Uterus (tissue), 4 donors: Measurements from ENCODE around the gene GOSR2. TPM values are rescaled to one million over a fixed set of nuclear protein-coding genes. Genes with fewer than 3 reads are reported as not detected.
A peak's percentile ranks its signal among the peaks of the same experiment; 100 is the strongest.

ENCODE experiments used
- DNase-seq, 2 donors: peaks; one replicate each; pipeline ENCODE4 v3.0.0-alpha.2; 2019 to 2020
- H3K27ac ChIP-seq, 2 donors: fragments of 200-600 bp; sonication (generic); 1 replicate in 1 of 2; 2 replicates in 1 of 2; pipeline ENCODE4 v1.5.1; 2016 to 2018
- H3K27me3 ChIP-seq, 2 donors: fragments of 200-600 bp; sonication (generic); one replicate each; pipeline ENCODE4 v1.5.1; 2018 to 2019; ENCODE audit warnings: control low read depth in 1 of 2
- H3K36me3 ChIP-seq, 2 donors: fragments of 200-600 bp; sonication (generic); one replicate each; pipeline ENCODE4 v1.5.1; 2019; ENCODE audit warnings: control low read depth in 1 of 2
- H3K4me1 ChIP-seq, 2 donors: fragments of 200-600 bp; sonication (generic); one replicate each; pipeline ENCODE4 v1.5.1; 2018 to 2019; ENCODE audit warnings: control low read depth in 1 of 2
- H3K4me3 ChIP-seq, 2 donors: fragments of 200-600 bp; sonication (generic); 1 replicate in 1 of 2; 2 replicates in 1 of 2; pipeline ENCODE4 v1.5.1; 2018 to 2019; ENCODE audit warnings: mild to moderate bottlenecking in 1 of 2
- H3K9me3 ChIP-seq, 2 donors: fragments of 200-600 bp; sonication (generic); one replicate each; pipeline ENCODE4 v1.5.1; 2019; ENCODE audit warnings: control low read depth in 1 of 2
- POLR2A ChIP-seq, 2 donors: fragments of 450-650 bp; IDR thresholded peaks; one replicate each; pipeline ENCODE4 v1.6.1; 2016; ENCODE audit warnings: antibody characterized with exemption in 2 of 2, mild to moderate bottlenecking in 1 of 2, moderate library complexity in 1 of 2
- intact Hi-C: fragments of 100-400 bp; cut with DNase I; formaldehyde crosslinking; loops from one replicate; pipeline ENCODE4 v1.15.1; 2023; ENCODE audit warnings: low total_unique reads
- total RNA-seq, 4 donors: library from RNA; depleted of rRNA in 3 of 4; stranded (reverse); fragments of >200 nt in 3 of 4; gene quantifications; one replicate each; pipeline versions ENCODE4 v1.1.0 to v1.2.4, GENCODE V29; 2014 to 2023
- TF ChIP-seq, protein P1 (sequence below), 4 experiments: fragments of 200-600 bp in 2 of 4; fragments of 450-650 bp in 2 of 4; sonication (generic) in 2 of 4; IDR thresholded peaks; one replicate each; pipeline ENCODE4 v1.5.1; 2016 to 2019; ENCODE audit warnings: antibody characterized with exemption in 4 of 4, mild to moderate bottlenecking in 2 of 4, moderate library complexity in 1 of 4
- donor health status: DM: yes; HTN: yes; CAD: no.

GOSR2 gene
- total RNA-seq, 4 donors from 2014 or later: 66.9 to 90.5 (median 77.2) TPM

DNA sequence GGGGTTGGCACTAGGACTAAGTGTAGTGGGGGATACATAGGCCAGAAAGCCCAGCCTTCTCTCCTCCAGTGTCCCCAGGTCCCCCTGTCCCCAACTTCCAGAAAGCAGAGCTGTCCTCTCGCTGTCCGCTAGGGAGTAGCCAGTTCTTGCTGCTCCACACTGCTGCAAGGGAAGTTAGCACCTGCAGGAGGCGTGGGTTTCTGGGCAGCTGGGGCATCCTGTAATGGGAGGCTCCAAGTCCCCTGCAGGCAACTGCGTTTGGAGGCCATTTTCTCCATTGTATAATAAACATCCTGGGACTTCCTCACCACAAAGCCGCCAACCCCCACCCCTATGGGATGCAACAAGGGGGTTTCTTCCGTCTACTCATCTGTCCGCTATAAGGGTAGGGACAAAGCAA lies 54.4 kb downstream of the GOSR2 start:
- TF ChIP-seq, protein P1, sequence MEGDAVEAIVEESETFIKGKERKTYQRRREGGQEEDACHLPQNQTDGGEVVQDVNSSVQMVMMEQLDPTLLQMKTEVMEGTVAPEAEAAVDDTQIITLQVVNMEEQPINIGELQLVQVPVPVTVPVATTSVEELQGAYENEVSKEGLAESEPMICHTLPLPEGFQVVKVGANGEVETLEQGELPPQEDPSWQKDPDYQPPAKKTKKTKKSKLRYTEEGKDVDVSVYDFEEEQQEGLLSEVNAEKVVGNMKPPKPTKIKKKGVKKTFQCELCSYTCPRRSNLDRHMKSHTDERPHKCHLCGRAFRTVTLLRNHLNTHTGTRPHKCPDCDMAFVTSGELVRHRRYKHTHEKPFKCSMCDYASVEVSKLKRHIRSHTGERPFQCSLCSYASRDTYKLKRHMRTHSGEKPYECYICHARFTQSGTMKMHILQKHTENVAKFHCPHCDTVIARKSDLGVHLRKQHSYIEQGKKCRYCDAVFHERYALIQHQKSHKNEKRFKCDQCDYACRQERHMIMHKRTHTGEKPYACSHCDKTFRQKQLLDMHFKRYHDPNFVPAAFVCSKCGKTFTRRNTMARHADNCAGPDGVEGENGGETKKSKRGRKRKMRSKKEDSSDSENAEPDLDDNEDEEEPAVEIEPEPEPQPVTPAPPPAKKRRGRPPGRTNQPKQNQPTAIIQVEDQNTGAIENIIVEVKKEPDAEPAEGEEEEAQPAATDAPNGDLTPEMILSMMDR (IDR thresholded peaks at IDR 0.05): no peak
- no peak for TF ChIP-seq POLR2A (IDR thresholded peaks at IDR 0.05)
- Histone ChIP-seq H3K27ac (no peak overlapping the region), H3K4me3 (no peak overlapping the region), H3K9me3 (no peaks in the 10 kb centered on the region), H3K36me3 (no peaks in the 10 kb centered on the region), H3K27me3 (peaks cover 8 to 15% of the 10 kb centered on the region in 2 donors), H3K4me1 (peaks cover 0 to 8% of the 10 kb centered on the region in 2 donors)
- intact Hi-C loops: no loop called here
- no peak for DNase-seq

DNA sequence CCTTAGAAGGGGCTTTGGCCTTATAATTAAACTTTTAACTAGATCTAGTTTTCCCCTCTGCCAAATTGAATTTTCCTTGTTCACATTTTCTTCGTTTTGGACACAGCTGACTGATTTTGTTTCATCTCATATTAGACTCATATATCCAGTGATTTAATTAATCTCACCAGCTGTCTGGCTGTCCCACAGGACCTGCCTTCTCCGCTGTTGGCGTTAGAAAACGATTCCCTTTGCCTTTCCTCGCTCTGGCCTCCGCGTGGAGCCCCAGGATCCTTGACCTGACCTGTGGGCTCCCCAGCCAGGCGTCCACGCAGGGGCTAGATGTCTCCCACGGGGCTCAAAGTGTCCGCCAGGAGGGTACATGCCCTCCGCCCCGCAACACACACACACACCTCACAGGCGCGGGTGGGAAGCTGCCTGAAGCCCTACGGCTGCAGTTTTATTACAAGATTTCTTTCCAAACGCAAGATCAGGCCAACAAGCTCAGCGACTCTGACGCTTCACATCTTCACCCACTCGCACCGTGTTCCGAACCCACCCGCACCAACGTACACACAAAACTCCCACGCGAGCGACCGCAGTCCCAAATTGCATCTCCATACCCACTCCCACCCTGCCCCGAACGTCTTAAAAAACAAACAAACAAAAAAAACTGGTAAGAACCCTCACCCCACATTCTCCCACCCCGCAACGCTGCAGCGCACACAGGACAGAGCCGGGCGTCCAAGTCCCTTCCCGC lies 55.0 kb downstream of the GOSR2 start:
- no peaks in the 10 kb centered on the region for H3K36me3 ChIP-seq
- TF ChIP-seq POLR2A (IDR thresholded peaks at IDR 0.05): no peak
- TF ChIP-seq, protein P1 (IDR thresholded peaks at IDR 0.05): no peak
- peaks cover 0 to 8% of the 10 kb centered on the region in 2 donors for H3K4me1 ChIP-seq
- H3K4me3 ChIP-seq: peak overlapping the region in 1 of 2 donors; percentile 47
- H3K27me3 ChIP-seq: peaks cover 8 to 15% of the 10 kb centered on the region in 2 donors
- H3K9me3 ChIP-seq: no peaks in the 10 kb centered on the region
- no peak overlapping the region for H3K27ac ChIP-seq
- intact Hi-C loops: no loop called here
- no peak for DNase-seq

DNA sequence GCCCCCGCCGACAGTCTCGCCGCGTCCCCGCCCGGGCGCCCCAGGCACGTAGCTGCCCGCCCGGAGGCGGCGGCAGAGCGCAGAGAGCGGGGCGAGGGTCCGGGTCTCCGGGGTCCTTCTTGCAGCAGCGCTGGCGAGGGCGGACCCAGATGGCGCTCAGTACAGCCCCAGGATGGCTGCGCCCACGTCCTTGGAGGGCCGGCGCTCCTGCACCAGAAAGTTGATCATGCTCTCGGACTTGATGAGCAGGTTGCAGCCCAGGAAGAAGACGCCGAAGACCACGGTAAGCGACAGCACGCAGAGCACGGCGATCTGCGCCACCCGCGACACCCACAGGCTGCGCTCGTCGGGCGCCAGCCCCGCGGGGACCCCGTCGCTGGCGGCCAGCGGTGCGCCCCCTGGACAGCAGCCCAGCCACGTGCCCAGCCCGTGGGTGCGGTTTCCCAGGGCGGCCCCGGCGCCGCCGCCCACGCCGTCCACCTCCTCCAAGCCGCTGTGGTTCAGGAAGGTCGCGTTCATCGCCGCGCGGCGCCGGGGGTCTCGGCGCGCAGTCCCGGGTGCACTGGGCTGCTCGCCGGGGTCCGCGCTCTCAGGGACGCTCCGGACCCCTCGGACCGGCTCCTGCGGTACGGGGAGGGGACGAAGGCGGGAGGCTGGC lies 55.7 kb downstream of the GOSR2 start:
- intact Hi-C loops: no loop called here
- DNase-seq: no peak
- Histone ChIP-seq H3K27me3 (peaks cover 8 to 15% of the 10 kb centered on the region in 2 donors), H3K4me1 (peaks cover 0 to 8% of the 10 kb centered on the region in 2 donors), H3K27ac (no peak overlapping the region), H3K9me3 (no peaks in the 10 kb centered on the region), H3K4me3 (peak overlapping the region; percentile 8 to 47), H3K36me3 (no peaks in the 10 kb centered on the region)
- TF ChIP-seq, protein P1 (IDR thresholded peaks at IDR 0.05): no peak

DNA sequence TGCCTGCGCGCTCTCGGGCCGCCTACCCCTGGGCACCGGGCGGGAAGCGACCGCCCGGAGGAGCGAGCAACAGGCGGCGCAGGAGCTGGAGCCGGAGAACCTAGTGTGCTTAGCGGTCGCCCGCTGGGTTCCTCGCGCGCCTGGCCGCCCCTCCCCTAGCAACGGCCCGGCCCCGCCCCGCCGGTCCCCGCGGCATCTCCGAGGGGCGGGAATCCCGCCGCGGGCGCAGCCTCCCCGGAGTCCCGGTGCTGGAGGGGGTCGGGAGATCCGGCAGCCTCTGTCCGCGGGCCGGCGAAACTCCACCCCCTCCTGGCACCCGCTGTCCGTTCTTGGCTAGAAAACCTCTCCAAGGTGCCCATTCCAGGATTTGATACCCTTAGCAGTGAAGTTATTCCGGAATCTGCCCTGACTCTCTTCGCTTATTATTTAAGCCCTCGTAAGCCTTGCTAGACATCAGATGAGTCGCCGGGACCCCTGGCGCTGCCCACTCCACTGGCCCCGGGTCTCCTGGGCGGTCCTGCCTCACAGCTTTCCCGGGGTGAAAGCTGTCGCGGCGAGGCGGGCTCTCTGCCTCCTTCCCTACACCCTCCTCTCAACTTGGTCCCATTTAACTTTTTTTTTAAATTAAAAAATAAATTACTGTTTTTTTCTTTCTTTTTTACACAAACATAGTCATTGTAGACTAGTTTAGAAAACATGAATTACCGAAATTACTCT lies 56.3 kb downstream of the GOSR2 start, which contains the start of gene RPRML:
Gene RPRML (minus strand): TSS at position 107 of the 717 bp plus-strand sequence. CDS start 246 bp downstream, outside the sequence.
- Histone ChIP-seq H3K27ac (no peak within 1 kb of the TSS), H3K36me3 (no peaks in the 10 kb centered on the region), H3K27me3 (peaks cover 8 to 15% of the 10 kb centered on the region in 2 donors), H3K4me3 (peak within 1 kb of the TSS; percentile 8 to 47), H3K4me1 (peaks cover 0 to 8% of the 10 kb centered on the region in 2 donors), H3K9me3 (no peaks in the 10 kb centered on the region)
- no peak for TF ChIP-seq POLR2A (IDR thresholded peaks at IDR 0.05)
- TF ChIP-seq, protein P1 (IDR thresholded peaks at IDR 0.05): no peak
- DNase-seq: peak in 1 of 2 donors; percentile 34
- intact Hi-C loops: no loop called here
